Amniotic epithelial cell (primary cell): ENCODE measurements around the gene DCTPP1.
A peak's percentile ranks its signal among the peaks of the same experiment; 100 is the strongest.
"Not testable (repeated sequence)": the region's sequence is repeated elsewhere in the genome, so short reads cannot be mapped to it uniquely, and the experiment has no call there.

Experiments
- DNase-seq: peaks from one replicate; pipeline ENCODE4 v3.0.0-alpha.2; 2010; ENCODE audit warnings: low read depth

The DCTPP1 gene

DNA sequence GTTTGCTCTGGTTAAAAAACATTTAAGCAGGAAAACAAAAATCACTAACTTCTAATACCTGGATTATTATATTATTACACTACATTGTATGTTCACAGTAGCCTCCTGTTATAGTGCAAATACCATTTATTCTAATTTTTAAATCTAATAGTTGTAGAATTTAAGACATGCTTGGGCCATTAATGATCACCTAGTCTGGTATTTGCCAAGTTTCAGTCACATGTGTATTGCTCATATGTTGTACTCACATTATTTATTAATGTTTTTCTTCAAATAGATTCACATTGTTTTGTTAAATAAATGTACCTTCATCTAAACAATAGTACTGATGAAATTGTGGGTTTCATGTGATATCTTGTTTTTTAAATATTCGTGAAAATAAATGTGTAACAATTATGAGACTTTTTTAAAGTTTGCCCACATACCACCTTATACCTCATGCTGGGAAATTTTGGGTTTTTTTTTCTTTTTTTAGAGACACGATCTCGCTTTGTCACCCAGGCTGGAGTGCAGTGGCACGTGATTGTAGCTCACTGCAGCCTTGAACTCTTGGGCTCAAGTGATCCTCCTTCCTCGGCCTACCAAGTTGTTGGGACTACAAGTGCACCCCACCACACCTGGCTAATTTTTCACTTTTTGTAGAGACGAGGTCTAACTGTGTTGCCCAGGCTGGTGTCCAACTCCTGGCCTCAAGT, 16.6 kb downstream of the DCTPP1 start:
- DNase-seq, result no peak

DNA sequence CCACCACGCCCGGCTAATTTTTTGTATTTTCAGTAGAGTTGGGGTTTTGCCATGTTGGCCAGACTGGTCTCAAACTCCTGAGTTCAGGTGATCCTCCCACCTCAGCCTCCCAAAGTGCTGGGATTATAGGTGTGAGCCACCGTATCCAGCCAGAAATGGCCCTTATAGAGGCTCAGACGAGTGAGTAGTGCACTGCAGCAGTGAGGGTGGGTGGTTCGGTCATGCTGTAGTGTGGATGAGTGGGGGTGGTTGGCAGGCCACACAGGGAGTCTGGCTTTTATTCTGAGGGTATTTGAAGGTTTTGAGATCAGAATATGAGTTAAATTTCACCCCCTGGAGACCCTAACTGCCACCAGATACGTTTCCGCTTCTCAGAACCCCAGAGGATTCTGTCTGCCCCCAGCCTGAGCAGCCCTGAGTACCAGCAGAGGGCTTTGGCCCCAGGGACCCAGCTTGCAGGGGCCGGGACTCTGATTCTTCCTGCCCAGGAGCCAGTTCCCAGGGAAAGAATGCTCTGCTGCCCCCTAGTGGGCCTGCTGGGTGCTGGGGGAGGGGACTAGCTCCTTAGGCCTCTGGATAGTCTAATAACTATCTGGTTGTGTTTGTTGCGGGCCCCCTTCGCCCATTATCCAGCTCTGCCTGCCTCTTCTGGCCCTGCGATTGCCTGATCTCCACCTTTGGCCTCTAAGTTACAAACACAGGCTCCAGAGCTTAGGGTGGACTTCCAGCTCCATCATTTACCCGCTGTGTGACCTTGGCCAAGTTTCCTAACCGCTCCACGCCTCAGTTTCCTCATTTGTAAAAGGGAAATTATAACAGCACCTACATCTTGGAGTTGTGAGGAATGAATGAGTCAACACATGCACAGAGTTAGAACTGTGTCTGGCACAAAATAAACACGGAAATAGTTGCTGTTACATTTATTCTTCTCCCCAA, 20.4 kb downstream of the DCTPP1 start:
- DNase-seq, result peak; percentile 73

DNA sequence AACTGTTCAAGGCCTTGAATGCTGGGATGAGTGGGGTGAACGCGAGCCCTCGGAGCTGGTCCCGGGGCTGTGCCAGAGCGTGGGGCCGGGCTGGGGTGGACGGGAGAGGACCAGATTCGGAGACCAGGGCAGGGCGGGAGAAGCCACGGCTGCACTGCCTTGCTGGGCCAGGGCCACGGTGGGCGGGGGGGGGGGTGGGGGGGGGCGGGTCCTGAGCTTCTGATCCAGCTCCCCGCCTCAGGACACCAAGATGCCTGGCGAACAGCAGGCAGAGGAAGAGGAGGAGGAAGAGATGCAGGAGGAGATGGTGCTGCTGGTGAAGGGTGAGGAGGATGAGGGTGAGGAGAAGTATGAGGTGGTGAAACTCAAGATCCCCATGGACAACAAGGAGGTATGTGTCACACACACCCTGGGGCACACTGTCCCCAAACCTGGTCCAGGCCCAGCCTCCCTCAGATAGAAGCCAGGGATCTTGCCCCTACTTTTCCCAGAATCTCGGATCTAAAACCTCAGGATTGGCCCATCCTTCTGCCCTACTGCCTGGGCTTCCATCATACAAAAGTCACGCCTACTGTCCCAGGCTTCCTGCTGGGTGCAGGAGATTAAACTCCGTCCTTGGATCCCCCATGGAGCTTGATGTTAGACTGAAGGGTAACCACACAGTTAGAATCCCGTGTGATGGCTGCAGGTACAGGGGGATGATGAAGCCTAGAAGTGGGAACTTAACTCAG, 21.9 kb downstream of the DCTPP1 start:
- no peak for DNase-seq

DNA sequence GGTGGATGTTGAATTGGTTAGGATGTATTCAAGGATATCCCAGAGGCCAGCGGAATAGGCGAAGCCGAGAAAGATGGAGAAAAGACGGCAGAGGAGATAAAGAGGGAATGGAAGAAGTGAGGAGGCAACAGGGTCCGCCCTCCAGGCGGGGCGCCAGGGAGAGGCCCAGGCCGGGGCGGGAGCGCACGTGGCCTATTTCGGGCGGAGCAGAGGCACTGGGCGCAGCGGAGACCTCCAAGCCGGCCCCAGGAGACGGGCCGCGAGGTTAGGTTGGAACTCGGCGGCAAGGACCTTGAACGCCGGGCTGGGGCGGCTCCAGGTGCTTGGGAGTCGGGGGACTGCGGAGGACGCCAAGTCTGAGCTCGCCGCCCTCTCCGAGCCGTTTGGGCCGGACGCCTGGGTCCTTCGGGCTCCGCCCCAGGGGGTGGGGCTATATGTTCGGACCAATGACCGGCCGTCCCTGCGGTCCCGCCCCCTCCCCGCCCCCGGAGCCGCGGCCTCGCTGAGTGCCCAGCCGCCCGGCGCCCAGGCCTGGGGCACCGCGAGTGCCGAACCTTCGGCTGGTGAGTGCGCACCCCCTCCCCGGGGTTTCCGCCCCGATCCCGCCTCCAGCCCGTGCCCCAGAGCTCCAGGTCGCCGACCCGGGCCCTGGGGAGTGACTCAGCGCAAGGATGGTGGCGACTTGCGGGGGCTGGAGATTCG, 22.6 kb downstream of the DCTPP1 start, which contains the start of gene ZNF771:
ZNF771 (plus strand) TSS at position 505 of the 702 bp plus-strand sequence. CDS start 448 bp downstream, outside the sequence.
- DNase-seq, result peak; percentile 81

DNA sequence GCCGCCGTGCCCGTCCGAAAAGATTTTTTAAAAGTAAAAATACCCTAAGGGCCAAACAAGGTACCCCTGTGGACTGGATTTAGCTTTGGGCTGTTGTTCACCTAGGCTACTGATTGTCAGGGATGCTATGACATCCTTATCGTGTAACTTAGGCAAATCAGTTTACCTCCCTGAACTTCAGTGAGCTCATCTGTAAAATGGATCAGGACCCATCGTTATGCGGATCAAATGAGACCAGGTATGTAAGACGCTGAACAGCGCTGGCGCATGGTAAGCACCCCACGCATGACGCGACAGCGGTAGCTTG, 23.1 kb downstream of the DCTPP1 start:
- no peak for DNase-seq

DNA sequence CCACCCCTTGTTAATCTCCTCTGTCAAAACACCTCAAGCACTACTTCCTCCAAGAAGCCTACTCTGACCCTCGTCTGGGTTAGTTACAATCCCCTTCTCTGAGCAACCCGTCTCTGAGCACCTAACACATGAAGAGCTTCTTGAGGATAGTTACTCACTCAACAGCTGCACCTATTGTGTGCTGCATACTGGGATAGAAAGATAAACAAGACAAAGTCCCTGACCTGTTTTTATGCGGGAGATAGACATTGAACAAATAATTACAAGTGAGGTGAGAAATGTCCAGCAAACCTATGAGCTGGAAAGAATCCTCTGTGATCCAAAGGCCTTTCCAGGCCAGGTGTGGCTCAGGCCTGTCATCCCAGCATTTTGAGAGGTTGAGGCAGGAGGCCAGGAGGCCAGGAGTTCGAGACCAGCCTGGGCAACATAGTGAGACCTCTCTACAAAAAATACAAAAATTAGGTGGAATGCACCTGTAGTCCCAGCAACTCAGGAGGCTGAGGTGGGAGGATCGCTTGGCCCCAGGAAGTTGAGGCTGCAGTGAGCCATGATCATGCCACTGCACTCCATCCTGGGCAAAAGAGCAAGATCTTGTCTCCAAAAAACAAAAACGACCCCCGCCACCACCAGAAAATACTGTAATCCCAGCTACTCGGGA, 27.9 kb downstream of the DCTPP1 start:
- DNase-seq, result no peak

DNA sequence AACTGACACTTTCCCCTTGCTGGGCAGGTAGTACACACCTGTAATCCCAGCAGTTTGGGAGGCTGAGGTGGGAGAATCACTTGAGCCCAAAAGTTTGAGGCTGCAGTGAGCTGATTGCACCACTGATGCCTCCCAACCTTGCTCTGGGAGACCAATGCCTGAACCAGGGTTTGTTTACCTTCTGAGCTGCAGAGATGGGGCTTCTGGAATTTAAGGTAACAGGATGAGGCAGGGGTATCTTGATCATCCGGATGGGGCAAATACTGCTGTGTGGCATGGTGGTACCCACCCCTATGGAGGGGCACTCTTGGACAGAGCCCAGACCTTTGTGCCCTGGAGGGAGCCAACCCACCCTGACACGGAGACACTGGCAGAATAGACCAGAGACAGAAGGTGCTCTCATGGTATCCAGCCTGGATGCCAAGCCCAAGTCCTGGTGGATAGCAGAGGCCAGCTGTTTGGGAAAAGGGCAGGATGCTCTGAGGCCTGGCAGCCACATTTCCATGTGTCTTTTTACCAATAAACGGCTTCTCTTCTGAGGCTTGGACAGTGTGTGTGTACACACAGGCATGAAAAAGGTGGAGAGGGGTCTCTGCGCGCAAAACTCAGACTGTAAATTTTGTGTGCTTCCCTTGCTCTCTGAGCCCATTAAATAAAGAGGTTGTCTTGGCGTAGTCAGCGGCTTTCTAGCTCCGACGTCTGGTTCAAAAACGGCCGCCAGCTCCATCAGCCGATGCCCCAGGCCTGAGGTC, 30.2 kb downstream of the DCTPP1 start:
- no peak for DNase-seq

DNA sequence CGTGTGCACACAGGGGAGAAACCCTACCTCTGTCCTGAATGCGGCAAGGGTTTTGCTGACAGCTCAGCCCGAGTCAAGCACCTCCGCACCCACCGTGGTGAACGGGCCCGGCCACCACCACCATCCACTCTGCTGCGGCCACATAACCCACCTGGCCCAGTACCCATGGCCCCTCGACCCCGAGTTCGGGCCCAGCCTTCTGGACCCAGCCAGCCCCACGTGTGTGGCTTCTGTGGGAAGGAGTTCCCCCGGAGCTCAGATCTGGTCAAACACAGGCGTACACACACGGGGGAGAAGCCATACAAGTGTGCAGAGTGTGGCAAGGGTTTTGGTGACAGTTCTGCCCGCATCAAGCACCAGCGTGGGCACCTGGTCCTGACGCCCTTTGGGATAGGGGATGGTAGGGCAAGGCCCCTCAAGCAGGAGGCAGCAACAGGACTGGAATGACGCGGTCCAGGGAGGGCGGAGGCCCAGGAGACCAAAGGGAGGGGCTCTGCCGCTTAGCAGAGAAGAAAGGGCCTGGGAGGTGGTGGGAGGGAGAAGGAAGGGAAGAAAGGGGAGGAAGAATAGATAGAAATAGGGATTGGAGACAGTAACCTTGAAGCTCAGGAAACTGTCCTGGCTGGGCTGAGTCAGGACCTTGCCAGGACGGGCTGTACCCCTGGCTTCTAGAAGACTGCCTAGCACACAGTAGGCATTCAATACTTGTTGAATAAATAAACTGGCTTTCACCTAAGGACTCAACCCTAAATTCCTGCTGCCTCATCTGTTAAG, 31.0 kb downstream of the DCTPP1 start:
- no peak for DNase-seq

DNA sequence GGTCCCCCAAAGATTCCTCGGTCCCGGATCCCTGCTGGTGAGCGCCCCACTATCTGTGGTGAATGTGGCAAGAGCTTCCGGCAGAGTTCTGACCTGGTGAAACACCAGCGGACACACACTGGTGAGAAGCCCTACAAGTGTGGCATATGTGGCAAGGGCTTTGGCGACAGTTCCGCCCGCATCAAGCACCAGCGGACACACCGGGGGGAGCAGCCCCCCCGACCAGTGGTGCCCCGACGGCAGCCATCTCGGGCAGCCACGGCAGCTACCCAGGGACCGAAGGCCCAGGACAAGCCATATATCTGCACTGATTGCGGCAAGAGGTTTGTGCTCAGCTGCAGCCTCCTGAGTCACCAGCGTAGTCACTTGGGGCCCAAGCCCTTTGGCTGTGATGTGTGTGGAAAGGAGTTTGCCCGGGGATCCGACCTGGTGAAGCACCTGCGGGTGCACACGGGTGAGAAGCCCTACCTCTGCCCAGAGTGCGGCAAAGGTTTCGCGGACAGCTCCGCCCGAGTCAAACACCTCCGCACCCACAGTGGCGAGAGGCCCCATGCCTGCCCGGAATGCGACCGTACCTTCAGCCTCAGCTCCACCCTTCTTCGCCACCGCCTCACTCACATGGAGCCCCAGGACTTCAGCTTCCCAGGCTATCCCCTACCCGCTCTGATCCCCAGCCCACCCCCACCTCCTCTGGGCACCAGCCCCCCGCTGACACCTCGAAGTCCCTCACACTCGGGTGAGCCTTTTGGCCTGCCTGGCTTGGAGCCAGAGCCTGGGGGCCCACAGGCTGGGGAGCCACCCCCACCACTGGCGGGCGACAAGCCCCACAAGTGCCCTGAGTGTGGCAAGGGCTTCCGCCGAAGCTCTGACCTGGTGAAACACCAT, 31.8 kb downstream of the DCTPP1 start:
- DNase-seq, result no peak

DNA sequence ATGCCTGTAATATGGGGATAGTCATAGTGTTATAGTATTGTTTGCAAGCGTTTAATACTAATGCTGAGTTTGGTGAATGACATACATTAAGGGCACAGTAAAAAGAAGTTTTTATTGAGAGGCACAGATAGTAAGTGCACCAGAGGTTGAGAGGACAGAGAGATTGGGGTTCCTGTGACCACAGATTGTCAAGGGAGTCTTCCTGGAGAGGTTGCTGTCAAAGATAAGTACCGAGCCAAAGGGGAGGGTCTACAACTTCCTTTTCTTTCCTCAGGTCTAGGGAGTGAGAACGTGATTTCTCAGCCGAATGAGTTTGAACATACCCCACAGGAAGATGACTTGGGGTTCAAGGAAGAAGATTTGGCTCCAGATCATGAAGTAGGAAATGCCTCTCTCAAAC, 32.8 kb downstream of the DCTPP1 start:
- no peak for DNase-seq

DNA sequence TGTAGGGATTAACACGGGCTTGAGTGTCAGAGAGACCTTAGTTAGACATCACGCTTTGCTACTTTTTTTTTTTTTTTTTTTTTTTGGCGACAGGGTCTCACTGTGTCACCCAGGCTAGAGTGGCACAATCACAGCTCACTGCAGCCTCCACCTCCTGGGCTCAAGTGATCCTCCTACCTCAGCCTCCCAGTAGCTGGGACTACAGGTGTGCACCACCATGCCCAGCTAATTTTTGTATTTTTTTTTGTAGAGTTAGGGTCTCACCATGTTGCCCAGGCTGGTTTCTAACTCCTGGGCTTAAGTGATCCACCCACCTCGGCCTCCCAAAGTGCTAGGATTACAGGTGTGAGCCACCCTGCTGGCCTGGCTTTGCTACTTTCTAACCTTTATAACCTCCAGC, 33.2 kb downstream of the DCTPP1 start:
- not testable (repeated sequence) for DNase-seq

DNA sequence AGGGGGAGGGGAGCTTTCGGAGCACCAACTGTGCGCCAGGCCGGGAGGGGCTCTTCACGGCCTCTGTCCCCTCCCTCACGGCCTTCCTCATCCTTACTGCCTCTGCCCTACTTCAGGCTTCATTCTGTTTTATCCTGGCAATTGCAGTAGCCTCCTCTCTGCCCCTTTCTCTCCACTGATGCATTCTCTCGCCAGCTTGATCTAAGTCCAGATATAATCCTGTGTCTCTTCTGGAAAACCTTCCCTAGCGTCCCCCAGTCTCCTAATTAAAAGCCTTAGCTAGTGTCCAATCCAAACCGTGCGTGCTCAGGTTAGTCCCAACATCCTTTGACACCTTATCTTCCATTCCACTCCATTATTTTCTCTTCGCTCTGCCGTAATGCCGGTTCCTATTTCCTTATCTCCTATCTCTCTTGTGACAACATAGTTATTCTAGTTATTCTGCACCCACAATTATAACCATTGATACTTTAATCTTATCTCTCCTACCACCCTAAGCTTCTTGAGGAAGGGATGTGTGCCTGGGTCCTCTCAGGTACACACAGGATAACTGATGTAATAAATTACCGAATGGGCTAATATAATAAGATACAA, 33.7 kb downstream of the DCTPP1 start:
- no peak for DNase-seq

DNA sequence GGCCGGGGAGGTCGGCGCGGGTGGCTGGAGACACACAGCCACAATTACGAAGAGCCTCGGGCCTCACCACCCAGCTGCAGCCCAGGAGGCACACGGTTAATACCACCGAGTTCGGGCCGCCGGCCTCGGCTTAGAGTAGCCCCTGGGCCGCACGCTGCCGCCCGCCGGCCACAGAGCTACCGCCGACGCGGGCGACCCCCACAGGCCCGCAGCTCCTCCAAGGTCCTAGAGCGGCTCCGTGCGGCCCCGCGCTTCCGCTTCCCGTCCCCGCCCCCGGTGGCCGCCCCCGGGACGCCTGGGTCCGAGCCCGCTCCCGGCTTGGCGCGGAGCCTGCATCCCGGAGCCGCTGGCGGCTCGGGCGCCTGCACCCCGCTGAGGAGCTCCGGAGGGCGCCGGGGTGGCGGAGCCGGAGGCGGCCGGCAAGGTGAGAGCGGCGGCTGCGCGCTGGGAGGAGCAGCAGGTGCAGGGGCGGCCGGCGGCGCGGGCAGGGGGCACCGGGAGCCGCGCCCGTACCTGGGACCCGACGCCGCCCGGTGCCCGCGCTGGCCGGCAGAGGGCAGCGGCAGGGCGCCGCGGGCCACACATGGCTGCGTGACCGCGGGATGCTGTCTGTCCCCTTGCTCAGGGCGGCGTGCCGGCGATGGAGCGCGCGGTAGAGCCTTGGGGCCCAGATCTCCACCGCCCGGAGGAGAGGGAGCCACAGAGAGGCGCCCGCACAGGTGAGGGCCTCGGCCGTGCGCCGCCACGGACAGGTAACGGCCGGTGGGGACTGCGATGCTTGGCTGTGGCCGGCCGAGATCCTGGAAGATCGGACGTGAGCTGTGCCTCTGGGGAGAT, 34.5 kb downstream of the DCTPP1 start, which contains the start of gene ZNF48:
ZNF48 (plus strand) TSS at position 266 of the 837 bp plus-strand sequence; CDS start at position 641, 375 bp downstream.
- peak; percentile 92 for DNase-seq

DNA sequence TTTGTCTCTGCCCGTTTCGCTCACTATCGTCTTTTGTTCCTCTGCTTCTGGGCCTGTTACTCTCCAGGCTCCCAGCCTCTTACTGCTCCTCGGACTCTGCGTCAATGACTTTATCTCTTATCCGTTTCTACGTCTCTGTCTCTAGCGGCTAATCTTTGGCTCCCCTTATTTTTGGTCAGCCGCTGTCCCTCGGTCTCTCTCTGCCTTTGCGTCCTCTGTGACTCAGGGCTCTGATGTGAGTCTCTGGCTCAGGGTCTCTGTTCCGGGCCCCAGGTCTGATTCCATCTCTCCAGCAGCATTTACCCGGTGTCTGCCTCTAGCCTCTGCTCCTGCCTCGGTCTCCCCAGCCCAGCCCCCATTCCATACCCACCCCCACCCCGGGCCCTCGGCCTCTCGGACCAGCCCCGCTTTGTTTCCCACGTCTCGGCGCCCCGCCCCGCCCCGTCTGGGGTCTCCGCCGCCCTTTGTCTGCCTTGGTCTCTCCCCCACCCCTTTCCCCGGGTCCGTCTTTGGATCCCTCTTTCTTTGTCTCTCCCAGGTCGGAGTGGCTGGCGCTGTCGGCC, 35.2 kb downstream of the DCTPP1 start:
- peak; percentile 22 for DNase-seq

DNA sequence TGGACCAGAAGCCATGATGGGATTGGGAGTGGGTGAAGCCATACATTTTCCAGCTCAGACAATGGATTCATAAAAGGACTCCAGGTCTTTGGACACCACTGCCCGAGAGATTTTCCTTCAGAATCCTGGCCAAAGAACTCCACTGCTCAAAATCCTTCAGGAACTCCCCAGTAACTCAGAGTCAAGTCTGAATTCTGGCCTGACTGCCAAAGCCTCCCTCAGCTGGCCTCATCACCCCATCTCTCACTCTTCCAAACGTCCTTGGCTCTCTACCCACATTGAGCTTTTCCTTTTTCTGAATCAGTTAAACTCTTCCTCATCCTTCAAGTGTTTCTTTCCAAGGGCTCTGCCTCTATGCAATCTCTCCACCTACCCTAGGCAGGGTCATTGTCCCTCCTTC, 46.3 kb downstream of the DCTPP1 start:
- no peak for DNase-seq

DNA sequence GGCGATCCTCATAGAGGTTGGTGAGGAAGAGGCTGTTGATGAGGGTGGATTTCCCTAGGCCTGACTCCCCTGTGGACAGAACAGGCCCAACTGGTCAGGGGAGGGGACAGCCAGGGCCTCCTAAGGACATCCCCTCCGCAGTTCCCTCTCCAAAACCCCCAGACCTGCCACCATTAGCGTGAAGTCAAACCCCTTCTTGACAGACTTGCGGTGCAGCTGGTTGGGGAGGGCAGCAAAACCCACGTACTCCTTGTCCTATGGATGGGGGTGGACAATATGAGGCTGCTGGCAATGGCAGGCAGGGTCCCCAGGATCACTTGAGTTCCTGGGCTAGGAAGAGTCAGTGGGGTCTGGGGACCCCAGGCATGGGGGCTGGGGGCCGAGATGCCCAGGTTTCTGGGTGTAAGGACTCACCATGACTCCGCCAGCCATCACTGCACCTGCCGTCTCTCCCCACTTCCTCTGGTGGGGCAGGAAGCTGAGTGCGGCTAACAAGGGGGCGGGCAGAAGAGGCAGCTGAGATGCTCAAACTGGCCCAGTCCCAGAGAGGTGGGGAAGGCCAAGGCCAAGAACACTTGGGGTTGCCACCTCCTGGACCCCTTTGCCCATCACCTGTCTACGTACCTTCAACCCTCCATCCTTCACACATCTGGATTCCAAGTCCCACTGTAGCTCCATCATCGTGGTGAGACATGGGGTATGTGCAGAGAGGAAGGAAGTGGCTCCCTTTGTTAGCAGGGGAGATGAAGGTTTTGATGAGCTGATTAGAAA, 47.5 kb downstream of the DCTPP1 start, which contains the start of gene SEPTIN1:
SEPTIN1 (minus strand) TSS at position 451 of the 771 bp plus-strand sequence; CDS start at position 432, 19 bp downstream.
- no peak for DNase-seq
